ENCODE results near the gene DBP.
"Not testable (repeated sequence)": the region's sequence is repeated elsewhere in the genome, so short reads cannot be mapped to it uniquely, and the experiment has no call there.

The DBP gene

GRCh38 chr19:48665786-48666185 lies 28.6 kb upstream of the DBP start:
- no peak for DNase-seq

GRCh38 chr19:48664476-48664875 lies 27.3 kb upstream of the DBP start:
- DNase-seq, result no peak

- DNase-seq, result no peak
These were observed 26.5 kb upstream of the DBP start for GRCh38 chr19:48663667-48664066.

- DNase-seq, result no peak
These were observed 24.5 kb upstream of the DBP start for GRCh38 chr19:48661711-48662090.

GRCh38 chr19:48660852-48661710 lies 23.9 kb upstream of the DBP start:
- DNase-seq, result peak; percentile 81

- no peak for DNase-seq
These were observed 22.6 kb upstream of the DBP start for GRCh38 chr19:48659768-48660167.

- no peak for DNase-seq
These were observed 21.3 kb upstream of the DBP start for GRCh38 chr19:48658483-48658882.

- DNase-seq, result not testable (repeated sequence)
These were observed 20.6 kb upstream of the DBP start for GRCh38 chr19:48657828-48658227.

GRCh38 chr19:48656840-48657474 lies 19.8 kb upstream of the DBP start:
- peak; percentile 49 for DNase-seq

- DNase-seq, result peak; percentile 92
These were observed 17.3 kb upstream of the DBP start for GRCh38 chr19:48654299-48655059.

- DNase-seq, result no peak
These were observed 14.5 kb upstream of the DBP start for GRCh38 chr19:48651683-48652048.

- no peak for DNase-seq
These were observed 13.9 kb upstream of the DBP start for GRCh38 chr19:48650974-48651682.

GRCh38 chr19:48648134-48648533 lies 11.0 kb upstream of the DBP start:
- no peak for DNase-seq

GRCh38 chr19:48646722-48647216 lies 9.6 kb upstream of the DBP start:
- peak; percentile 96 for DNase-seq

- peak; percentile 80 for DNase-seq
These were observed 9.0 kb upstream of the DBP start, which contains the start of gene CA11 for GRCh38 chr19:48646001-48646721. Gene CA11, minus strand, starts transcription at chr19:48646187. Its CDS starts 555 bp downstream, at chr19:48645632.

- DNase-seq, result peak; percentile 80
These were observed 8.4 kb upstream of the DBP start for GRCh38 chr19:48645620-48646000.

- DNase-seq, result peak; percentile 94
These were observed 7.8 kb upstream of the DBP start for GRCh38 chr19:48644839-48645619.

GRCh38 chr19:48644355-48644754 lies 7.2 kb upstream of the DBP start:
- DNase-seq, result no peak

GRCh38 chr19:48642862-48643261 lies 5.7 kb upstream of the DBP start:
- no peak for DNase-seq

- DNase-seq, result no peak
These were observed 4.7 kb upstream of the DBP start for GRCh38 chr19:48641850-48642249.

Measured in NCI-H82 (cell line).